Vagina (tissue), 2 donors: Measurements from ENCODE around the gene TPCN2.

Experiments used
- CTCF ChIP-seq, 3 experiments: fragments of 450-650 bp in 2 of 3; fragments of 200-600 bp in 1 of 3; sonication (generic) in 1 of 3; IDR thresholded peaks; one replicate each; pipeline ENCODE4 v1.5.1; 2017 to 2019; ENCODE audit warnings: antibody characterized with exemption in 3 of 3, mild to moderate bottlenecking in 2 of 3, moderate library complexity in 2 of 3
- POLR2A ChIP-seq, 2 donors: fragments of 450-650 bp; IDR thresholded peaks; one replicate each; pipeline ENCODE4 v1.6.1; 2017; ENCODE audit warnings: antibody characterized with exemption in 2 of 2, mild to moderate bottlenecking in 2 of 2, moderate library complexity in 2 of 2

GRCh38 chr11:69093106-69093505 is 44.4 kb downstream of the TPCN2 start:
- TF ChIP-seq POLR2A (IDR thresholded peaks at IDR 0.05) (no peak), CTCF (IDR thresholded peaks at IDR 0.05) (no peak)
